Right cardiac atrium (tissue), 5 donors: ENCODE results near the gene JDP2. TPM values are rescaled to one million over a fixed set of nuclear protein-coding genes. Genes with fewer than 3 reads are reported as not detected.
A peak's percentile ranks its signal among the peaks of the same experiment; 100 is the strongest.
"Not testable (repeated sequence)": the region's sequence is repeated elsewhere in the genome, so short reads cannot be mapped to it uniquely, and the experiment has no call there.

Source experiments
- ATAC-seq, 2 donors: fragments of 200-7000 bp; cut with Tn5 transposase; one replicate each; pipeline versions ENCODE4 v1.8.0 to v1.9.1; 2020; ENCODE audit warnings: moderate library complexity in 2 of 2, mild to moderate bottlenecking in 1 of 2
- DNase-seq, 3 donors: peaks; one replicate each; pipeline ENCODE4 v3.0.0-alpha.2; 2020
- H3K27ac ChIP-seq: one replicate; pipeline ENCODE4 v1.5.1; 2013; ENCODE audit warnings: mild to moderate bottlenecking, low read length, control low read depth, moderate library complexity
- H3K27me3 ChIP-seq: one replicate; pipeline ENCODE4 v1.6.1; 2013; ENCODE audit not compliant: control insufficient read depth, insufficient read depth
- H3K4me1 ChIP-seq: one replicate; pipeline ENCODE4 v1.6.1; 2013; ENCODE audit warnings: low read length; ENCODE audit not compliant: control insufficient read depth, insufficient read depth
- H3K4me3 ChIP-seq: one replicate; pipeline ENCODE4 v1.5.1; 2013; ENCODE audit warnings: low read length, control low read depth
- H3K9me3 ChIP-seq: one replicate; pipeline ENCODE4 v1.6.1; 2013; ENCODE audit warnings: low read length; ENCODE audit not compliant: control insufficient read depth
- WGBS: extraction: QIAGEN DNeasy Blood & Tissue Kit; methylation state at CpG from one replicate; pipeline ENCODE4 v1.1.7; 2013; 5-methylcytosine and 5-hydroxymethylcytosine counted together
- intact Hi-C, 4 donors: fragments of 100-400 bp; cut with DNase I; formaldehyde crosslinking; loops; one replicate each; pipeline versions ENCODE4 v1.11.0 to v1.14.0; 2022 to 2023
- polyA plus RNA-seq: library from polyadenylated mRNA; stranded (reverse); fragments of 200-250 nt; gene quantifications from one replicate; pipeline ENCODE4 v1.2.3, GENCODE V29; 2013
- total RNA-seq, 4 donors: library from RNA; stranded (reverse); fragmentation: NEBNext Ultra II Directional; extraction: Animal tissue kit (Norgen Biotek cat#: 25700); gene quantifications; one replicate each; pipeline ENCODE4 v1.2.1, GENCODE V29; 2021
- donor health status: healthy with polysubstance abuse.
- donor health status: DM: no; HTN: yes; CAD: no.
- donor health status: DM: no; HTN: no; CAD: no.
- donor health status: DM: no; HTN: yes; CAD: no; lungs with severe emphysema.
- donor health status: DM: yes; HTN: yes; CAD: no.

JDP2 gene
- total and polyA plus RNA-seq, 5 donors = 28.3 to 42.2 (median 39.2) TPM

- Histone ChIP-seq H3K9me3 (no peaks in the 10 kb centered on the region), H3K27ac (no peak overlapping the region), H3K4me1 (peaks cover 2% of the 10 kb centered on the region), H3K27me3 (no peaks in the 10 kb centered on the region), H3K4me3 (no peak overlapping the region)
- intact Hi-C loops = loop anchor here in 1 of 4 donors (10.0 kb wide), 1 partner anchor 53 kb away; no protein-coding TSS in a partner anchor
- DNase-seq (no peak), ATAC-seq (no peak)
- 94% methylated on average over 11 of the region's 11 CpGs for WGBS
These were observed 39.9 kb downstream of the JDP2 start for GRCh38 chr14:75467763-75468162.

- Histone ChIP-seq H3K4me3 (no peak overlapping the region), H3K9me3 (no peaks in the 10 kb centered on the region), H3K27ac (no peak overlapping the region), H3K4me1 (peaks cover 2% of the 10 kb centered on the region), H3K27me3 (no peaks in the 10 kb centered on the region)
- 91% methylated on average over 16 of the region's 16 CpGs for WGBS
- intact Hi-C loops = loop anchor here in 1 of 4 donors (10.0 kb wide), 1 partner anchor 54 kb away; no protein-coding TSS in a partner anchor
- ATAC-seq = no peak
- DNase-seq = no peak
These were observed 41.3 kb downstream of the JDP2 start for GRCh38 chr14:75469164-75469563.

- H3K27me3 ChIP-seq = no peaks in the 10 kb centered on the region
- ATAC-seq (peak in 1 of 2 donors; percentile 19), DNase-seq (peak in 2 of 3 donors; percentile 33 to 64)
- intact Hi-C loops = loop anchor here in 2 of 4 donors (5.0 to 10.0 kb wide), 2 partner anchors 55 to 162 kb away; no protein-coding TSS in a partner anchor
- H3K27ac ChIP-seq = no peak overlapping the region
- H3K9me3 ChIP-seq = no peaks in the 10 kb centered on the region
- peaks cover 2% of the 10 kb centered on the region for H3K4me1 ChIP-seq
- H3K4me3 ChIP-seq = no peak overlapping the region
- 85% methylated on average over 25 of the region's 25 CpGs for WGBS
These were observed 41.9 kb downstream of the JDP2 start for GRCh38 chr14:75469606-75470237.

GRCh38 chr14:75470238-75470797, 42.5 kb downstream of the JDP2 start:
- WGBS = 89% methylated on average over 12 of the region's 12 CpGs
- no peak overlapping the region for H3K4me3 ChIP-seq
- no peak for ATAC-seq
- peaks cover 2% of the 10 kb centered on the region for H3K4me1 ChIP-seq
- no peak overlapping the region for H3K27ac ChIP-seq
- intact Hi-C loops = loop anchor here in 1 of 4 donors (5.0 kb wide), 1 partner anchor 163 kb away; no protein-coding TSS in a partner anchor
- no peaks in the 10 kb centered on the region for H3K9me3 ChIP-seq
- DNase-seq = no peak
- no peaks in the 10 kb centered on the region for H3K27me3 ChIP-seq

- 92% methylated on average over 5 of the region's 5 CpGs for WGBS
- no peak for ATAC-seq
These were observed 43.2 kb downstream of the JDP2 start for GRCh38 chr14:75471059-75471458.

GRCh38 chr14:75474127-75474526, 46.3 kb downstream of the JDP2 start:
- not testable (repeated sequence) for DNase-seq, H3K4me3 ChIP-seq, H3K27ac ChIP-seq, H3K27me3 ChIP-seq, H3K4me1 ChIP-seq, H3K9me3 ChIP-seq, ATAC-seq
- intact Hi-C loops = loop anchor here in 1 of 4 donors (5.0 kb wide), 1 partner anchor 167 kb away; no protein-coding TSS in a partner anchor
- WGBS = 82% methylated on average over 6 of the region's 6 CpGs

More at GRCh38 chr14:75471059-75471458, 43.2 kb downstream of the JDP2 start:
- Histone ChIP-seq H3K27me3 (no peaks in the 10 kb centered on the region), H3K9me3 (no peaks in the 10 kb centered on the region), H3K4me3 (no peak overlapping the region), H3K27ac (no peak overlapping the region), H3K4me1 (peaks cover 2% of the 10 kb centered on the region)
- intact Hi-C loops = loop anchor here in 1 of 4 donors (5.0 kb wide), 1 partner anchor 164 kb away; no protein-coding TSS in a partner anchor
- no peak for DNase-seq

- ATAC-seq (peak; percentile 37 to 46), DNase-seq (peak; percentile 31 to 60 (median 59))
- Histone ChIP-seq H3K9me3 (no peaks in the 10 kb centered on the region), H3K4me1 (no peaks in the 10 kb centered on the region), H3K27me3 (no peaks in the 10 kb centered on the region), H3K4me3 (no peak overlapping the region), H3K27ac (no peak overlapping the region)
- intact Hi-C loops = no loop called here
- WGBS = 75% methylated on average over 11 of the region's 11 CpGs
These were observed 48.6 kb downstream of the JDP2 start for GRCh38 chr14:75476274-75476995.

- Histone ChIP-seq H3K27me3 (no peaks in the 10 kb centered on the region), H3K4me1 (no peaks in the 10 kb centered on the region), H3K4me3 (no peak overlapping the region), H3K27ac (no peak overlapping the region), H3K9me3 (no peaks in the 10 kb centered on the region)
- intact Hi-C loops = no loop called here
- DNase-seq = no peak
- ATAC-seq = peak in 1 of 2 donors; percentile 7
- 91% methylated on average over 5 of the region's 5 CpGs for WGBS
These were observed 50.1 kb downstream of the JDP2 start for GRCh38 chr14:75477881-75478280.

- H3K9me3 ChIP-seq = no peaks in the 10 kb centered on the region
- WGBS = 53% methylated on average over 11 of the region's 11 CpGs
- no peaks in the 10 kb centered on the region for H3K4me1 ChIP-seq
- H3K4me3 ChIP-seq = no peak overlapping the region
- intact Hi-C loops = loop anchor here in 1 of 4 donors (10.0 kb wide), 1 partner anchor 355 kb away; the partner anchor contains the start of gene NEK9
- H3K27me3 ChIP-seq = no peaks in the 10 kb centered on the region
- H3K27ac ChIP-seq = no peak overlapping the region
- DNase-seq (no peak), ATAC-seq (no peak)
These were observed 52.2 kb downstream of the JDP2 start for GRCh38 chr14:75479770-75480600.

- WGBS = 97% methylated on average over 4 of the region's 4 CpGs
- DNase-seq (no peak), ATAC-seq (no peak)
- no peaks in the 10 kb centered on the region for H3K27me3 ChIP-seq
- H3K4me3 ChIP-seq = no peak overlapping the region
- H3K4me1 ChIP-seq = no peaks in the 10 kb centered on the region
- no peak overlapping the region for H3K27ac ChIP-seq
- intact Hi-C loops = loop anchor here in 1 of 4 donors (10.0 kb wide), 1 partner anchor 358 kb away; the partner anchor contains the start of gene NEK9
- no peaks in the 10 kb centered on the region for H3K9me3 ChIP-seq
These were observed 54.5 kb downstream of the JDP2 start for GRCh38 chr14:75482366-75482765.
